ENCODE data around the gene LMTK2.

DNA sequence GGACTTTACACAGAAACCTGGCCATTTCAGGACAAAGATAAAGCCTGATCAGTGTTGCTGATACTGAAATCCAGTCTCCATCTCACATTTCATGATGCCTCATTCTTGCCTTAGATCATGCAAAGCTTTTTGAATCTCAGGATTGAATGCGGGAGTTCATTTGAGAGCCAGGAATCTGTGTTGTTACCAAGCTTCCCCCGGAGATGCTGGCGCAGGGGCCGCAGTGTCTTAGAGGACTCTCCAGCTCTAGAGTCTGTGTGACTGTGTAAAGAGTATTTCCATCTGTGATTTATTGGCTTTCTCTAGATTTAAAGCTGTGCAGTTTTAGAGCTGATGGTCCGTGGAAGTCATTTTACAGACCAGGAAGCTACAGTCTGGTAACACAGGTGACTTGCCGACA, 32.0 kb downstream of the LMTK2 start:
- TF ChIP-seq POLR2A (IDR thresholded peaks at IDR 0.05; ENCODE audit: low read length), result no peak
- no peak for TF ChIP-seq GATA1 (IDR thresholded peaks at IDR 0.05; ENCODE audit: low read depth, low read length)
